Measurements from ENCODE around the gene CALD1.

Gene CALD1

DNA sequence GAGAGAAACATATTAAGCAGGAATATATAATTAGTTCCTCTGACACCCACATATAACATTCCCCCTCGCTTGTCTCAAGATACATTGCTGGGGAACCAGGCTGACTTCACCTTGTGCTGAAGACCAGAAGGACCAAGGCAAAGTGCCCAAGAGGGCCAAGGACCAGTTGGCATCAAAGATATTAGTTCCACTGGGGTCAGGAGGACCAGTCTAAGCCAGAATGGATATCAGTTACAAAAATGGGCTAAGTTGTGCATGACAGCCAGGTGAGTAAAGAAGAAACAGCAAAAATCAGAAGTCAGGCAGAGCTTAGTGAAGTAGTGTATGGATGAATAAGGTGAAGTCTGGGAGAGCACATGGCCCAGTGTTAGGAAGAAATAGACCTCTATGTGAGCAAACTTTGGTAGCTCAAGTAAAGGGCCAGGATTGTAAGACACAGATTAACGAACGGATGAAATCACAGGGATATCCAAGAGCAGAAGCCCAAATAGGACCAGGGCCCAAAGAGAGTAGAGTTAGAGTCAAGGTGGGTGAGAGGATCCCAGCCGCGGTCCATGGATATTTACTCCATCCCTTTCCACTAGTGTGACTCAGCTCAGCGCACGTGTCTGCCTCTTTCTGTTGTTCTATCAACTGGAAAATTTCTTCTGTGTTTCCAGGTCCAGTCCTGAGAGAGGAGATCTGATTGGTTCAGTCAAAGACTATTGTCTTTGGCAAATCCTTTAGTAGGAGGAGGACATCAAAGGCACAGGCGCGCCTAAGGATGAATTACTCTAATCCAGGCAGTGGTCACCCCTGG, 5.0 kb downstream of the CALD1 start:
- FAIRE-seq (no peak), DNase-seq (ENCODE audit: insufficient read length, low spot score) (no peak)

DNA sequence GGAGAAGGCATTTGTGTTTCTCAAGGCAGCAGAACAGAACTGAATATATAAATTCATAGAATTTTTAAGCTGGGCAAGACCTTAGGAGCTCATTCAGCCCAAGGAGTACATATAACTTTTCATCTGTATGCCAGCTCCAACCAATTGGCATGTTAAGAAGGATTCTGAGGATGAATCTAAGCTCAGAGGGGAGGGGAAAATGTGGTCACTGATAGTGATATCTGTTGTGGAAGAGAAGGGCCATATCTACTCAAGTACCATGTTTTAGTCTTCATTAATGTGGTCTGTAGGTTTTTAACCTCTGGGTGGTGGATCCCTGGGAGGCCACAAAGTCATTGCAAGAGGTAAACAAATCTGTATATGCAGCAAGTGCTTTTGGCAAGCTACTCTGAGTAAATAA, 6.4 kb downstream of the CALD1 start:
- FAIRE-seq (no peak), DNase-seq (ENCODE audit: insufficient read length, low spot score) (no peak)

DNA sequence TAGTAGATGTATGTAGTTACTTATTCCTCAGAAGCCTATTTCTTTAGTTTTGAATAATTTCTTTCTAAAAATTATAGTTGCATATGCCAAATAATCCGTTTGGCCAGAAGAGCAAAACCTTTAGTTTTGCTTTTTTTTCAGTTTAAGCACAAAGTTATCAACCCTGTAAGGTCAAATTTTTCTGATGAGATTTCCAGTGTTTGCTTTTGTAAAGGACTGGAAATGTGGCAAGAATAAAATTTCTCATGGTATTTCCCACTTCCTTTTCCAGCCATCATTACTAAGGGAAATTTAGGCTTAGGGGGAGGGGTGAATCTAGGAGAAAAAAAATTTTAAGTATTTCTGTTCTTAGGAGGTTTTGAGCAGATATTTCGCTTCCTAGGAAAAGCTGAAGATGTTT, 7.6 kb downstream of the CALD1 start:
- DNase-seq (ENCODE audit: insufficient read length, low spot score), result no peak
- FAIRE-seq, result no peak

DNA sequence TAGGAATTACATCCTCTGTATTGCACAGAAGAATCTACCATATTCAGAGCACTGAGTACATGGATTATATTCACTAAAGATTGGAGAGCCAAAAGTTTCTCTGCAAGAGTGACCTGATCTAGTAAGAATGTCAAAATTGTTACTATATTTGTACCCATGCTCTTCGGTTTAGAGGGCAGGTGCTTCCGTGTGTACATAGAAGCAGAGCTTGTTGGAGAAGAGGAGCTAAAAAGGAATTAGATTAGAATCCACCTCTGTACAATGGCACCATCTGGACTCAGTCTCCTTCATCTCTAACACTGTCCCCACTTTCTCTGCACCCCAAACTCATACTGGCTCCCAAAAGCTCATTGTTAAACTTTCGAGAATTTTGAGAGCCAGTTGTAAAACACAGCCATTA, 8.3 kb downstream of the CALD1 start:
- FAIRE-seq (no peak), DNase-seq (ENCODE audit: insufficient read length, low spot score) (no peak)

DNA sequence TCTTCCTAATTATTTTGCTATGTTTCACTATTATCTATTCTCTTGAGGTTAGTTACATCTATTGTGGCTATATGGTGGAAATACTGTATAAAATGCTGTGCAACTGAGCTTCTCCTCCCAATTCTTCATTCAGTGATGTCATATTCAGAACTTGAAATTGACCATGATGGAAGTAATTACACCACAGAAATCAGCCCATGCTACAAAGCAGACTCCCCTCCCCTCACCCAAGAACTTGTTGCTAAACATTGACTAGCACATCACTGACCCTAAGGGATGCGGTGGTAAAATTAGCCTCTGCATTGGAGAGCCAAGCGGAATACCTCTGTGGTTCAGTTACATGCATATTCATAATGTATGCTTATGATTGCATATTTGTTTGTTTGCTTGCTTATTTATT, 8.8 kb downstream of the CALD1 start:
- DNase-seq (ENCODE audit: insufficient read length, low spot score) (no peak), FAIRE-seq (no peak)

DNA sequence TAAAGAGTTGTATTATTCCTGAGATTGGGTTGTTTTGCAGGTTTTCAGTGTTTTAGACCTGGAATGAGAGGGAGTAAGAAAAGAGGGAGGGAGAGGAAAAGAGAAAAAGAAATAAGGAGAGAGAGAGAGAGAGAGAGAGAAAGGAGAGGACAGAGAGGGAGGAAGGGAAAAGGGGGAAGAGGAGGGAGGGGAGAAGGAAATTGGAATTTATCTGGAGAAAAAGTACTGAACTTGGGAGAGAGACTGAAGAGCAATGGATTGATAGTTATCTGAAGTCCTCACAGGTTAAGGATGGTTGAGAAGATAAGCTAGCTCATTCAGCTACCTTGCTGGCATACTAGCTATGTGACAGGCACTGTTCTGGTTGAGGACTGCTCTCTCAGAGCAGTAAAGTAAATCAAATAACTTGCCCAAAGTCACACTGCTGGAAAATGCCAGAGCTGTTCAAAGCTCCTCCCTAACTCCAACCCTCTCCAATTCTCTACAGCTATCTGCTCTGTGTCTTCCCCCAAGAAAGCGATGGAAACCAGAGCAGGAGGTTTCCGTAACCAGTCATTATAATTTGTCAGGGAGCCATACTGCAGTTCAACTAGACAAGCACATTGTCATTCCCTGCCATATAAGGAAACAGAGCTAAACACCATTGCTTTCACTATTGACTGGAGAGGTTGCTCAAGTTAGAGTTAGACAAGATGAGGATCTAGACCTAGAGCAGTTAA, 10.7 kb downstream of the CALD1 start:
- FAIRE-seq, result no peak

DNA sequence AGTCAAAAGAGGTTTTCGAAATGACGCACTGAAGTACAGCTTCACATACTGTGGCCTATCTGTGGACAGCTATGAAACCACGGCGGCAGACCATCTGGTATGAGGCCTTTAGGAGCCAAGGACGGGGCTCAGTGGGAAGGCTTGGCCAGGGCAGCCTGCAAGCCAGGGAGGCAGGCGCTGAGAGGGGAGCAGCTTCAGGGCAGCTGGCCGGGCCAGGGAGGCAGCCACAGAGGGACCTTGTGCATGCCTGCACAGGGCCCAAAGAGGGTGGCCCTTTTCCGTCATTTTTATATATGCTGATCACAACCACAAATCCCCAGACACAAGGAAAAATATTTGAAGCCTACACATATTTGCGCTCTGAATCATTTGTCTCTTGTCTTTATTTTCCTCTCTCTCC, 13.5 kb downstream of the CALD1 start:
- FAIRE-seq, result no peak
- no peak for DNase-seq (ENCODE audit: insufficient read length, low spot score)

More for the DNA sequence above, 10.7 kb downstream of the CALD1 start:
- no peak for DNase-seq (ENCODE audit: insufficient read length, low spot score)

DNA sequence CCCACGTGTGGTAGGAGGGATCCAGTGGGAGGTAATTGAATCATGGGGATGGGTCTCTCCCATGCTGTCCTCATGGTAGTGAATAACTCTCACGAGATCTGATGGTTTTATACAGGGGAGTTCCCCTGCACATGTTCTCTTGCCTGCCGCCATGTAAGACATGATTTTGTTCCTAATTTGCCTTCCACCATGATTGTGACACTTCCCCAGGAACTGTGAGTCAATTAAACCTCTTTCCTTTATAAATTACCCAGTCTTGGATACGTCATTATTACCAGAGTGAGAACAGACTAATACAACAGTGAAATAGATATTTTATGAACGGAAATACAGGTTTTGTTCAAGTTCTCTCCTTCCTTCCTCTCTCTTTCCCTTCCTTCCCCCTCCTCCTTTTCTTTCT, 15.8 kb downstream of the CALD1 start:
- FAIRE-seq (no peak), DNase-seq (ENCODE audit: insufficient read length, low spot score) (no peak)

DNA sequence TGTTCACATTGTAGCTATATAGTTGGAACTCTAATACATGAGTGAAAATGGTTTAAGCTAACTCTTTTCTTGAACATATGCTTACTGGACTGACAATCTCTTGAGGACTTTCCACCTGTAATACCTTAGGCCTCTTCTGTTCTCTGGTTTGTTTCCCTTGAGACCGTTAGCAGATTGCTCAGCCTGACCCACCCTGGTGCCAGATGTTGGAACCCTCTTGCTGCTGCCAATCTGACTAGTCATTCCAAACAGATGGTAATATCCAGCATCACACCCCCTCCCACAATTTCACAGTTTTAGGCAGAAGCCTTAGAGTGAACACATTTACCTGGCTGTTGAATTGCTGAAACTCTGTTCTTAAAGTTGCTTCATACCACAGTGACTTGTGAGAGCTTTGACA, 18.7 kb downstream of the CALD1 start:
- FAIRE-seq (no peak), DNase-seq (ENCODE audit: insufficient read length, low spot score) (no peak)

DNA sequence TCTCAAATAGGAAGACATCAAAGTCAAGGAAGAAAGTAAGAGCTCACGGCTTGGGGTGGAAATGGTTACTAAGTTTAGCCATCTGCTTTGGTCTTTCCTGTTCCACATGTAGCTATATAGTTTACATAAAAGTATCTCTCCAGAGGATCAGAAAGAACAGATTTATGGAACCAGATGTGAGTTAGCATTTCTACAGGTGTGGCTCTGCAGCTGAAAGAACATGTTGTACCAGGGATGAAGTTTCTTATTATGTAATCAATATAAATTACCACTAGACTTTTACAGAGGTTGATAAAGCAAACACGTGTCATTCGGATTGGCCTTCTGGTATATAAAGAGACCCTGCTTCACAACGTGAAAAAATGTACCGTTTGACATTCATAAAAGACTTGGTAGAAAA, 19.9 kb downstream of the CALD1 start:
- DNase-seq (ENCODE audit: insufficient read length, low spot score), result no peak
- no peak for FAIRE-seq

DNA sequence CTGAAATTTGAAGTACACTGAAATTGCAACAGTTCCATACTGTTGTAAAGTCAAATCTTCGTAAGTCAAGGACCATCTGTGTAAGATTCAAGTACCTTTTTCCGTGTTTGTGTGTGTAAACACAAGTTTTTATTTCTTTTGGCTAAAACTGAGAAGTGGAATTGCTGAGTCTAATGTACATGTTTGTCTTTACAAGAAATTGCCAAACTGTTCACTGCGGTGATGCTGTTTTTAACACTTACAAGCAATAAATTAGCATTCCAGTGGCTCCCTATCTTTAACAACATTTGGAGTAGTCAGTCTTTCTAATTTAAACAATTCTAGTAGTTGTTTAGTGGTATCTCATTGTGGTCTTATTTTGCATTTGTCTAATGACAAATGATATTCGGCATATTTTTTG, 23.3 kb downstream of the CALD1 start:
- FAIRE-seq, result no peak
- DNase-seq (ENCODE audit: insufficient read length, low spot score), result no peak

DNA sequence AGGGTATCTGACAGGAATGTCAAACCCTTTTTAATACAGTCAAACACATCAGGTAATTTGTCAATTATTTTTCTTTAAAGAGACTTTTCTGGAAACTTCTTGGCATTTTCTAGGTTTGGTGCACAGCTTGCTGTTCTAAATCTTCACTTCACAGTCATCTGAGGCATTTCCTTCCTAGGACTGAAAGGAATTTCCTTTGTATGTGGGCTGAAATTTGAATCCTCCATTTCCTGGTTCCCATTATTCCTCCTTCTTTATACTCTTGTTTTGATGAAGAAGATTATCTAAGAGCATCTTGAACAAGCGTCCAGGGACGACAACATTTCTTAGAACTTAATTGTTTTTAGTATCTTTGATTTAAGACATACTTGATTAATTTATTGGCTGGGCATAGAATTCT, 24.9 kb downstream of the CALD1 start:
- DNase-seq (ENCODE audit: insufficient read length, low spot score) (no peak), FAIRE-seq (no peak)

DNA sequence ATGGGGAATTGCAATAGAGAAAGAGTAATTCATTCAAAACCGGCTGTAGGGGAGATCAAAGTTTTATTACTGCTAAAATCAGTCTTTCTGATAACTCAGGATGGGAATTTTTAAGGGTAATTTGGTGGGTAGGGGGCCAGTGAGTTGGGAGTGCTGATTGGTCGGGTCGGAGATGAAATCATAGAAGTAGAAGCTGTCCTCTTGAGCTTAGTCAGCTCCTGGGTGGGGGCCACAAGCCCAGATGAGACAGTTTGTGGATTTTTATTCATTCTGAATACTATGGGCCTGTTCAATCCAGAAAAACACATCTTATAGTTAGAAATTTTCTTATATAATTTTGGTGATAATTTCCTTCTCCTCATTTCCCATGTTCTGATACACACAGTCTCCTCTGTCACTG, 25.4 kb downstream of the CALD1 start:
- DNase-seq (ENCODE audit: insufficient read length, low spot score) (no peak), FAIRE-seq (no peak)

DNA sequence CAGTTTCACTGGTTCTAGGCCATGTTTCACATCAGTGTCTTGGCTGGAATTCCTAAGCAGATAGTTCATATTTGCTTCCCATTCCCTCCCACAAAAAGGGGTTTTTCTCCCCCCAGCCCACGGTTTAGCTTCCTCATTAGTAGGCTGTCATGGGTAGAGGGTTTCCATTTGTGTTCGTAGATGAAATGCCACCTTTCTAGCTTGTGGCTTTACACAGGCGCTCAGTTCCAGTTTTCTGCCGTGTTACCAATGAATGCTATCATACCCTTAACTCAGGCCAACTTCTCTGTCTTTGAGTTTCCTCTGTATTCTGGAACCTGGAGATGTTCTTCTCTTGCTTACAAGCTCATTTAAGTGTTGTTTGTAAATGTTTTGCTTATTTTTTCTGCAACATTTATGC, 26.8 kb downstream of the CALD1 start:
- FAIRE-seq (no peak), DNase-seq (ENCODE audit: insufficient read length, low spot score) (no peak)

DNA sequence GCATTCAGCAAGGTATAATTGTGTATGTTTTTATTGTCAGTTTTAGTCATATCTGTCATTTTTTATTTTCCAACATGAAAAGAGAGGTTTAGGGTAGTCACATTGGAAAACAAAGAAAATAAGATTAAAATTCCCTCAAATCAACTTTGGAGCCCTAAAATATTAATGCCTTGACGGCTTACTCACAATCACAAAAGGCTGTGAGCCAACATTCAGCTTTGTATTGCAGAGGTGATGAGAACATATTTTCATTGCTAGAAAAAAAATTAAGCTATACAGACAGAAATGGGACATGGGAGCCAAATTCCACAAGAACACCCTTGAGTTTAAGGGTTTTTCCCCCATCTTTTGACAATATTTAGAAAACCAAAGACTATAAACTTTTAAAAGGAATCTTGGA, 30.2 kb downstream of the CALD1 start:
- no peak for FAIRE-seq
- no peak for DNase-seq (ENCODE audit: insufficient read length, low spot score)

DNA sequence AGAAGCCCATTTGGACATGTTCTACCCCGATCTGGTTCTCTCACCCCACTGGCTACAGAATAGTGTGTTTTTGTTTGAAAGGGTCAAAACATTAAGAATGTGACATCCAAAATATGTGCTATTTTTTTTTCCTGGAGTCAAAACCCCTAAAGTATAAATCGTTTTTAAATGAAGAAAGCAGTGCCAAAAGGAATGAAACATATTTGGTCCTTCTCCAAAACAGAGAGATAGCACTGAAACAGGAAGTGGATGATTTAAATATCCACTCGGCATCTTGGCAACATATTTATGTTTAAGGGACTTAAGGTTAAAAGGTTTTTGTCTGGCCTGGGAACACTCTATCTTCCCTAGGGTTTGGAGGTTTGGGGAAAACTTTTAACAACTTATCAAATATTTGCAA, 32.3 kb downstream of the CALD1 start:
- DNase-seq (ENCODE audit: insufficient read length, low spot score), result no peak
- FAIRE-seq, result no peak

DNA sequence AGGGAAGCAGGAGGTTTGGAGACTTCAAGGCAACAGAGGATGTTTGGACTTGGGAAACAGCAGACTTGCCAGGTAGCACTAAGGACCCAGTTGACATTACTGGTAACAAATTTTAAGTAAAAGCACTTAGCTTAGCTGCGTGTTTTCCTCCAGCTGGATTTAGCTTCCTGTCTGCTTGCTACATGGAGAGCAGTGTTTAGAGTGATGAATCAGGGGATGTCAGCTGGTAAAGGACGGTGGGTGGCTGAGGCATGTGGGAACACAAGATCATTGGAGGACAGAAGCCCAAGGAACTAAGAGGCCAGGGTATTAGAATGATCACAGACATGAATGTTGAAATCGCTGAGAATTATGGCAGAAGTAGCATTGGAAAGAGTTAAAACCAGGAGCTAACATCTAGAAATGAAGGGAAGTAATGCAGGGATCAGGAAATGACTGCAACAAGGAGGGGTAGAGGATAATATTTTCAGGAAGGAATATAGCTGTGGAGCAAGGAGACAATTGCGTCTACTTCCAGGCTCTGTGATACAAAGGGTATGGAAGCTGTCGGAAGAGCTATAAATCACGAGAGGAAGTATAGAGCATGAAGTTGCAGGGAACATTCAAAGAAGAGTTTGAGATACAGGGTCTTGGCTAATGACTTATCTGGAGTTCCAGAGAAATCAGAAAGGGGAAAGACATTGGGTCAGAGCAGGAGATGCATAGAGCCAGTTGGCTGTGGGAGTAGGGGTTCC, 34.4 kb downstream of the CALD1 start:
- FAIRE-seq, result no peak
- DNase-seq (ENCODE audit: insufficient read length, low spot score), result no peak

DNA sequence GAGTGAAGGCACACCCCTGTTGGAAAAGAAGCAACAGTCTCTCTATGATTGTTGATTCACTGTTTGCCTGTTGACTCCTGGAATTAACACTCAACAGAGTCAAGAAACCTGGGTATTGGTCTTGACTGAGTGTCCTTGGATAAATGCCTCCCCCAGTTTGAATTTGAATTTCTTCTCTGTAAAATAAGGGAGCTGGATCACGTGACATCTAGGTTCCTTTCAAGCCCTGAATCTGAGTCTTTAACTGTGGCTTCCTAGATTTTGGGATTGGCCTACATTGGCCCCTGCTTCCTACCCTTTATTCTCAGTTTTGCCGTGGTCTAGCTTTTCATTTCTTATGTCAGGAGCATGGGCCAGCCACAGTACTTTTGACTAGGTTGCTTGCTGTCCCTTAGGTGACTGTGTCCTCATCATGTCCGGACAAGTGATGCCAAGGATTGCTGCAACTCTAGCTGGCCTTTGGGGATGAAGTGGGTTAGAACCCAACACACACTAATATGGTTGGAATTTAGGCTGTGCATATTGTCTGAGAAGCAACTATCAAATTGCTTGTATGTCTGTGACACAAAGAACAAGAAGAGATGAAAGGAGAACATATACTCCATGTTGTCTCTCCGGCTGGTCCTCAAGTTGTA, 35.4 kb downstream of the CALD1 start:
- DNase-seq (ENCODE audit: insufficient read length, low spot score), result no peak

DNA sequence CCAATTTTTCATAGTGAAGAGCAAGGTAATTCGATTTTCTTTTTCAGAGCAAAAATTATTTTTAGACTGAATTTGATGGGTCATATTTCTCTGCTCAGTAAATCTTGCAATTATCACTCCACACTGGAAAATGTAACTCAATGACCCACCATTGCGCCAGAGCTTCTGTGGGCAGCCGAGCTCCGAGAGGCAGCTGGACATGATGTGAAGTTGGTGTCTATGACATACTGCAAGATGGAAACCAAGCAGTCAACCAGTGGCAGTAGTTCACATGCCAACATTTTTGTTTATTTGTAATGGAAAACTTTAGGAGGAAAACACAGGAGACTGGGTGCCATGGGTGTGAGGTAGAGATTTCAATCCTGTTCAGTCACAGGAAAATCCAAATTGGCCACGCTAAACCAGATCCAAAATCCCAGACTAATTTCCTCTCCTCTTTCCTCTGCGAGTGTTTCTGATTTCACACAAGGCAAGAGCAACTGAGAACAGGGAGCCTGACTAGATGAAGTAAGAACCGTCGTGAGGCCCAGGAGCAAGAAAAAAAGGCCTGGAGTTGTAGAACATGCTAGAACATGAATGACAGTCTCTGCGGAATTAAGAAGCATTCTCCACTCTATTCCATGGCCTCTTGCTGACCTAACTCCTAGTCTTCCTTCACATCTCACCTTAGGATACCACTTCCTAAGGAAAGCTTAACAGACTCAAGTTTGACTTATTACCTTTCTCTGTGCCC, 39.3 kb downstream of the CALD1 start:
- FAIRE-seq (no peak), DNase-seq (ENCODE audit: insufficient read length, low spot score) (no peak)

More for the DNA sequence above, 35.4 kb downstream of the CALD1 start:
- FAIRE-seq, result no peak

DNA sequence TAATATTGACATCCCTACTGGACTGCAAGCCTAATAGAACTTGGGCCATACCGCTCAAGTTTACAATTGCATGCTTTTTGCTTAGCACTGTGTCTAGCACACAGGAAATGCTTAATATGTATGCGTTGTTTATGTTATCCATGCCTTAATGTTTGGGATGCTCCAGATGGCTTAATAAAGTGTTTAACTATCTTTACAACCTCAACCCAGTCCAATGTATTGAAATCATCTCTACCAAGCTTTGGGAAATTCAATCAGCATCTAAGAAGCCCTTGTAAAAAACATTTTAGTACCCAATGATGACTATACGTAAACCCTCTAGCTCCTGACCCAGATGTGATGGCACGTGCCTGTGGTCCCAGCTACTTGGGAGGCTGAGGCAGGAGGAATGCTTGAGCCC, 40.0 kb downstream of the CALD1 start:
- FAIRE-seq, result no peak
- DNase-seq (ENCODE audit: insufficient read length, low spot score), result no peak

DNA sequence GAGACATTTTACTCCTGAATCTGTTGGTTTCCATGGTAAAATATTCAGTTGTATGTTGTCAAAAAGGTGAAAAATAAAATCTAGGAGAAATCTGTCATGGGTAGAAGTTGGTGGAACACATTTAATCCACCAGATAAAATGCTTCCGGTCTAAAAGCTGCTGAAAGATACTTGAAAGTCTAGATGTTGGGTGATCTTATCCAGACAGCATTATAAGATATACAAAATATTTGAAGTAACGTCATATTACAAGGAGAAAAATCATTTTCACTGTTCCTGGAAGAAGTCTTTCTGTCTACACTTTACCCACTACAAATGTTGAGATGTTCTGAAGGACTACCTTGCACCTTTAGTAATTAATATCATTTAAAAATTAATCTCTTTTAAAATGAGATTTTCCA, 40.9 kb downstream of the CALD1 start:
- no peak for DNase-seq (ENCODE audit: insufficient read length, low spot score)
- FAIRE-seq, result no peak
